H1 (cell line): ENCODE data around the gene CD44. TPM values are rescaled to one million over a fixed set of nuclear protein-coding genes. Genes with fewer than 3 reads are reported as not detected.

Experiments used
- CTCF ChIA-PET: fragments of 300-600 bp; sonication (Branson Sonifier 250); formaldehyde crosslinking; loops from one replicate; lab custom pipeline; 2021; ENCODE audit not compliant: partially characterized antibody; lab: Charles Lee
- POLR2A ChIA-PET: fragments of 300-600 bp; sonication (Branson Sonifier 250); formaldehyde crosslinking; loops from one replicate; lab custom pipeline; 2021; ENCODE audit warnings: inconsistent platforms; ENCODE audit not compliant: partially characterized antibody; lab: Charles Lee
- DNase-seq, 2 experiments: peaks; one replicate each; pipeline versions ENCODE4 v3.0.0 to v3.0.0-alpha.2; 2010 to 2022; ENCODE audit warnings: low spot score in 2 of 2, low read depth in 1 of 2, mixed read lengths in 1 of 2
- FAIRE-seq: peaks from 2 replicates; lab custom pipeline; 2011; peaks lifted over from hg19 to GRCh38; lab: Jason Lieb, UNC
- H2AFZ ChIP-seq: 2 replicates; pipeline ENCODE4 v1.8.1; 2012; ENCODE audit warnings: low read length, inconsistent platforms
- H2AK5ac ChIP-seq: 2 replicates; pipeline ENCODE4 v1.6.1; 2013; ENCODE audit warnings: low read depth, low read length
- H2BK120ac ChIP-seq: replicated peaks from 2 replicates; pipeline ENCODE3; 2013; ENCODE audit warnings: low read depth, low read length, inconsistent platforms
- H2BK12ac ChIP-seq: 2 replicates; pipeline ENCODE4 v1.6.1; 2013; ENCODE audit warnings: low read depth, low read length
- H2BK15ac ChIP-seq: 2 replicates; pipeline ENCODE4 v1.6.1; 2013; ENCODE audit warnings: low read length
- H2BK20ac ChIP-seq: 2 replicates; pipeline ENCODE4 v1.6.1; 2013; ENCODE audit warnings: low read length
- H2BK5ac ChIP-seq: 2 replicates; pipeline ENCODE4 v1.6.1; 2013; ENCODE audit warnings: low read depth, low read length
- H3K14ac ChIP-seq: 2 replicates; pipeline ENCODE4 v1.6.1; 2013; ENCODE audit warnings: inconsistent platforms; ENCODE audit not compliant: insufficient read length
- H3K18ac ChIP-seq: 2 replicates; pipeline ENCODE4 v1.6.1; 2013; ENCODE audit warnings: low read length; ENCODE audit errors: extremely low read depth
- H3K23ac ChIP-seq: 2 replicates; pipeline ENCODE4 v1.6.1; 2013; ENCODE audit warnings: inconsistent platforms; ENCODE audit not compliant: insufficient read length
- H3K23me2 ChIP-seq: 2 replicates; pipeline ENCODE4 v1.6.1; 2013; ENCODE audit warnings: low read depth, low read length
- H3K27ac ChIP-seq: 2 replicates; pipeline ENCODE4 v1.6.1; 2011; ENCODE audit warnings: low read depth, low read length, inconsistent platforms
- H3K27me3 ChIP-seq, 4 experiments: replicated peaks in 1 of 4; 1 replicate in 1 of 4; 2 replicates in 3 of 4; pipeline versions ENCODE4 v1.6.1 to v1.8.1; 2011 to 2013; ENCODE audit warnings: low read length in 3 of 4, mild to moderate bottlenecking in 3 of 4, inconsistent platforms in 2 of 4, mixed read lengths in 2 of 4, moderate library complexity in 1 of 4; ENCODE audit not compliant: control insufficient read depth in 3 of 4, insufficient read depth in 3 of 4; ENCODE audit errors: extremely low read depth in 1 of 4
- H3K36me3 ChIP-seq, 4 experiments: 2 replicates each; pipeline versions ENCODE4 v1.6.1 to v1.8.1; 2011 to 2013; ENCODE audit warnings: mild to moderate bottlenecking in 4 of 4, low read length in 3 of 4, moderate library complexity in 2 of 4, control low read depth in 1 of 4, inconsistent platforms in 1 of 4; ENCODE audit not compliant: insufficient read depth in 4 of 4, control insufficient read depth in 2 of 4
- H3K4ac ChIP-seq: replicated peaks from 2 replicates; pipeline ENCODE3; 2013; ENCODE audit warnings: low read length, low read depth, mixed read lengths, inconsistent platforms; ENCODE audit not compliant: insufficient read length
- H3K4me1 ChIP-seq, 4 experiments: replicated peaks in 1 of 4; 1 replicate in 1 of 4; 2 replicates in 3 of 4; pipeline versions ENCODE4 v1.6.1 to v1.8.1; 2011 to 2013; ENCODE audit warnings: low read length in 3 of 4, inconsistent platforms in 2 of 4, mixed read lengths in 1 of 4; ENCODE audit not compliant: insufficient read depth in 4 of 4, control insufficient read depth in 3 of 4
- H3K4me2 ChIP-seq, 2 experiments: 2 replicates each; pipeline versions ENCODE4 v1.6.1 to v1.8.1; 2011 to 2013; ENCODE audit warnings: low read depth in 2 of 2, low read length in 2 of 2, control low read depth in 1 of 2, inconsistent platforms in 1 of 2, mild to moderate bottlenecking in 1 of 2; ENCODE audit not compliant: insufficient read depth in 1 of 2
- H3K4me3 ChIP-seq, 4 experiments: fragments of 200-600, 300-600 bp in 1 of 4; sonication (generic), shearing (Covaris generic), sonication (Bioruptor Twin) in 1 of 4; 2 replicates each; pipeline versions ENCODE4 v1.5.1 to v1.8.1; 2011 to 2016; ENCODE audit warnings: low read length in 4 of 4, low read depth in 3 of 4, control low read depth in 2 of 4, inconsistent platforms in 2 of 4, mild to moderate bottlenecking in 2 of 4, mixed read lengths in 1 of 4, moderate library complexity in 1 of 4; ENCODE audit not compliant: insufficient read depth in 2 of 4; ENCODE audit errors: extremely low read depth in 1 of 4
- H3K56ac ChIP-seq: replicated peaks from 2 replicates; pipeline ENCODE3; 2013; ENCODE audit warnings: low read depth, mild to moderate bottlenecking, mixed read lengths, low read length, inconsistent platforms; ENCODE audit not compliant: insufficient read length
- H3K79me1 ChIP-seq: 2 replicates; pipeline ENCODE4 v1.6.1; 2013; ENCODE audit warnings: low read depth, low read length, control low read depth
- H3K79me2 ChIP-seq, 2 experiments: 2 replicates each; pipeline versions ENCODE4 v1.6.1 to v1.8.1; 2012 to 2013; ENCODE audit warnings: low read length in 2 of 2, mild to moderate bottlenecking in 2 of 2, inconsistent platforms in 1 of 2; ENCODE audit not compliant: insufficient read depth in 2 of 2, control insufficient read depth in 1 of 2
- H3K9ac ChIP-seq, 4 experiments: replicated peaks in 1 of 4; 1 replicate in 1 of 4; 2 replicates in 3 of 4; pipeline versions ENCODE4 v1.6.1 to v1.8.1; 2011 to 2013; ENCODE audit warnings: low read depth in 3 of 4, low read length in 3 of 4, control low read depth in 2 of 4, mild to moderate bottlenecking in 2 of 4, moderate library complexity in 2 of 4, inconsistent platforms in 1 of 4; ENCODE audit errors: extremely low read depth in 1 of 4
- H3K9me3 ChIP-seq, 2 experiments: 2 replicates each; pipeline versions ENCODE4 v1.6.1 to v1.8.1; 2012 to 2013; ENCODE audit warnings: mild to moderate bottlenecking in 2 of 2, moderate library complexity in 2 of 2, control low read depth in 1 of 2, inconsistent platforms in 1 of 2, low read depth in 1 of 2, low read length in 1 of 2, mixed read lengths in 1 of 2; ENCODE audit not compliant: insufficient read depth in 2 of 2
- H4K20me1 ChIP-seq, 2 experiments: replicated peaks in 1 of 2; 2 replicates each; pipeline versions ENCODE3 to v1.8.1; 2011 to 2013; ENCODE audit warnings: inconsistent platforms in 2 of 2, low read length in 2 of 2, mild to moderate bottlenecking in 1 of 2; ENCODE audit not compliant: insufficient read depth in 2 of 2, control insufficient read depth in 1 of 2
- H4K5ac ChIP-seq: 2 replicates; pipeline ENCODE4 v1.6.1; 2013; ENCODE audit warnings: low read length, low read depth, mixed read lengths, inconsistent platforms; ENCODE audit not compliant: insufficient read length
- H4K8ac ChIP-seq: 2 replicates; pipeline ENCODE4 v1.8.0; 2013; ENCODE audit warnings: mild to moderate bottlenecking, moderate library complexity, low read length, inconsistent platforms; ENCODE audit not compliant: insufficient read depth; ENCODE audit errors: extremely low read depth
- H4K91ac ChIP-seq: replicated peaks from 2 replicates; pipeline ENCODE3; 2013; ENCODE audit warnings: low read length, mixed read lengths, inconsistent platforms; ENCODE audit not compliant: insufficient read length
- BCL11A ChIP-seq, 2 experiments: IDR thresholded peaks; one replicate each; pipeline ENCODE4 v1.6.1; 2011; ENCODE audit warnings: low read depth in 2 of 2, low read length in 2 of 2, mild to moderate bottlenecking in 2 of 2
- CTBP2 ChIP-seq: IDR thresholded peaks from 2 replicates; pipeline ENCODE4 v1.7.0; 2011; ENCODE audit warnings: borderline replicate concordance, mild to moderate bottlenecking, moderate library complexity, mixed read lengths, low read length; ENCODE audit not compliant: insufficient read depth, insufficient read length
- WGBS, 2 experiments: shearing (Covaris generic) in 1 of 2; methylation state at CpG; one replicate each; pipeline versions ENCODE4 v1.1.6 to v1.1.7; 2013 to 2015; ENCODE audit warnings: low lambda C conversion rate in 2 of 2, mixed read lengths in 2 of 2, inconsistent platforms in 1 of 2, low coverage in 1 of 2, missing lambda C conversion rate in 1 of 2; ENCODE audit not compliant: insufficient replicate concordance in 2 of 2, insufficient coverage in 1 of 2, insufficient read length in 1 of 2; ENCODE audit errors: extremely low coverage in 1 of 2, missing lambda C conversion rate in 1 of 2; 5-methylcytosine and 5-hydroxymethylcytosine counted together
- polyA plus RNA-seq, 7 experiments: library from polyadenylated mRNA; depleted of rRNA in 3 of 7; stranded (reverse) in 5 of 7; unstranded in 2 of 7; fragments of >200 nt in 5 of 7; fragments of 200-250 nt in 2 of 7; gene quantifications; 1 replicate in 5 of 7; 2 replicates in 1 of 7; 4 replicates in 1 of 7; pipeline versions ENCODE4 v1.2.1 to v1.2.3, GENCODE V29; 2011 to 2013; ENCODE audit warnings: missing spikeins in 2 of 7, mixed read lengths in 2 of 7
- total RNA-seq: library from RNA; stranded (reverse); fragmentation: NEBNext Ultra II Directional; extraction: Animal tissue kit (Norgen Biotek cat#: 25700); gene quantifications from 2 replicates; pipeline ENCODE4 v1.2.1, GENCODE V29; 2021

CD44 gene
- total and polyA plus RNA-seq, 2 of the 8 experiments (the other 6 are each of a cell fraction or from before 2014, with no cell fraction given): 11.8 to 13.7 TPM

DNA sequence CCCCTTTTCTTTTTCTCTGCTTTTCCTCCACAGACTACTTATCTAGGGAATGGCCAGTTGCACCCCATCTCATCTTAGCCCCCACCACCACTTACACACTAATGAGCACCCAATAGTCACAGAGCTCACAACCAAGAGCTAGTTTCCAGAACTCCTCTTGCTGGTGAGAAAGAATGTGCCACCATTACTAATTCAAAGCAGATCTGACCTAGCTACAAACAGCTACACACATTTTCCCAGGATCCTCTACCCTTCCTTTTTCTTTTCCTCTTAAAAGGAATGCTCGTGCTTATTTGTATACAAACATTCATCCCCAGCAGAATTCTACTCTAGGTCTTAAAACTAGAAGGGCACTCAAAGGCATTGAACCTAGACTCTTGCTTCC lies 136.8 kb downstream of the CD44 start:
- ChIA-PET POLR2A (no interaction called here), CTCF (interaction anchor here (0.7 kb wide), 1 partner anchor 135 kb away, joined by 3 read pairs; no protein-coding TSS in a partner anchor)
- Histone ChIP-seq H3K4me2 (no peak overlapping the region), H2BK12ac (no peak overlapping the region), H3K79me1 (no peaks in the 10 kb centered on the region), H3K14ac (no peak overlapping the region), H4K91ac (no peak overlapping the region), H3K9me3 (no peaks in the 10 kb centered on the region), H3K27ac (no peak overlapping the region), H3K4me1 (no peaks in the 10 kb centered on the region), H3K9ac (no peak overlapping the region), H2BK20ac (no peak overlapping the region), H3K23me2 (peaks cover 2% of the 10 kb centered on the region; the same call in 1 of the 2 replicates), H3K79me2 (no peaks in the 10 kb centered on the region), H3K18ac (no peak overlapping the region), H2BK15ac (no peak overlapping the region), H2AFZ (no peak overlapping the region), H4K8ac (no peak overlapping the region), H3K4ac (no peak overlapping the region), H3K27me3 (no peaks in the 10 kb centered on the region), H3K56ac (no peak overlapping the region), H2AK5ac (no peak overlapping the region), H3K4me3 (no peak overlapping the region), H2BK120ac (no peak overlapping the region), H4K20me1 (no peaks in the 10 kb centered on the region), H4K5ac (no peak overlapping the region), H2BK5ac (no peak overlapping the region), H3K36me3 (no peaks in the 10 kb centered on the region), H3K23ac (no peak overlapping the region)
- no peak for FAIRE-seq
- DNase-seq: no peak
- 92% methylated on average over 1 of the region's 1 CpG; no CpG with 5 or more reads in 1 of the 2 experiments for WGBS, 2 experiments
- TF ChIP-seq CTBP2: no peak
- TF ChIP-seq BCL11A (IDR thresholded peaks at IDR 0.05; ENCODE audit: low read depth in 2 of 2, low read length in 2 of 2): no peak
